GM23338 (cell line): Measurements from ENCODE around the gene MATR3. TPM values are rescaled to one million over a fixed set of nuclear protein-coding genes. Genes with fewer than 3 reads are reported as not detected.
A peak's percentile ranks its signal among the peaks of the same experiment; 100 is the strongest.

Experiments used
- ATAC-seq: fragments of 200-7000 bp; cut with Tn5 transposase; 3 replicates; pipeline ENCODE4 v1.9.1; 2020
- DNase-seq: peaks from one replicate; pipeline ENCODE4 v3.0.0-alpha.2; 2015; ENCODE audit warnings: low spot score
- H2AFZ ChIP-seq: fragments of 200-600 bp; sonication (generic); 2 replicates; pipeline ENCODE4 v1.8.0; 2016; ENCODE audit warnings: antibody characterized with exemption, mild to moderate bottlenecking, moderate library complexity
- H3F3A ChIP-seq: fragments of 200-600 bp; sonication (generic); replicated peaks from 2 replicates; pipeline ENCODE4 v1.8.0; 2017; ENCODE audit warnings: antibody characterized with exemption, mixed run types, low read depth
- H3K27ac ChIP-seq: fragments of 200-600 bp; sonication (generic); 2 replicates; pipeline ENCODE4 v1.6.1; 2016; ENCODE audit warnings: low read depth
- H3K27me3 ChIP-seq: fragments of 200-600 bp; sonication (generic); 2 replicates; pipeline ENCODE4 v1.8.0; 2016; ENCODE audit warnings: mild to moderate bottlenecking, mixed run types, moderate library complexity; ENCODE audit not compliant: insufficient read depth
- H3K36me3 ChIP-seq: fragments of 200-600 bp; sonication (generic); 2 replicates; pipeline ENCODE4 v1.8.0; 2016; ENCODE audit warnings: mild to moderate bottlenecking; ENCODE audit not compliant: insufficient read depth
- H3K4me1 ChIP-seq: fragments of 200-600 bp; sonication (generic); 2 replicates; pipeline ENCODE4 v1.8.0; 2016; ENCODE audit warnings: mild to moderate bottlenecking, moderate library complexity; ENCODE audit not compliant: insufficient read depth
- H3K4me2 ChIP-seq: fragments of 200-600 bp; sonication (generic); 2 replicates; pipeline ENCODE4 v1.7.1; 2017; ENCODE audit warnings: mixed run types
- H3K4me3 ChIP-seq: fragments of 200-600 bp; sonication (generic); 2 replicates; pipeline ENCODE4 v1.6.1; 2016; ENCODE audit warnings: mixed run types
- H3K79me2 ChIP-seq: fragments of 200-600 bp; sonication (generic); replicated peaks from 2 replicates; pipeline ENCODE4 v1.8.0; 2017; ENCODE audit warnings: mild to moderate bottlenecking; ENCODE audit not compliant: insufficient read depth
- H3K9me2 ChIP-seq: fragments of 200-600 bp; sonication (generic); 2 replicates; pipeline ENCODE4 v1.8.0; 2017; ENCODE audit not compliant: insufficient read depth
- H4K20me1 ChIP-seq: fragments of 200-600 bp; sonication (generic); replicated peaks from 2 replicates; pipeline ENCODE4 v1.8.0; 2017; ENCODE audit warnings: mild to moderate bottlenecking; ENCODE audit not compliant: insufficient read depth
- H3K27ac Mint-ChIP-seq: 2 replicates; pipeline ENCODE4 v1.8.0; 2020; ENCODE audit warnings: inconsistent platforms, mild to moderate bottlenecking, moderate library complexity, mixed read lengths
- H3K27me3 Mint-ChIP-seq: 3 replicates; pipeline ENCODE4 v1.8.0; 2022; ENCODE audit warnings: low read depth, mild to moderate bottlenecking, moderate library complexity, mixed read lengths, inconsistent platforms; ENCODE audit not compliant: insufficient read depth, poor library complexity
- H3K36me3 Mint-ChIP-seq: 3 replicates; pipeline ENCODE4 v1.8.0; 2021; ENCODE audit warnings: low read depth, mild to moderate bottlenecking, inconsistent platforms, moderate library complexity, mixed read lengths
- H3K4me1 Mint-ChIP-seq: 3 replicates; pipeline ENCODE4 v1.8.0; 2020; ENCODE audit warnings: mild to moderate bottlenecking, inconsistent platforms, mixed read lengths
- H3K4me3 Mint-ChIP-seq: 3 replicates; pipeline ENCODE4 v1.8.0; 2021; ENCODE audit warnings: moderate library complexity, mild to moderate bottlenecking, inconsistent platforms, mixed read lengths
- H3K9me3 Mint-ChIP-seq: 3 replicates; pipeline ENCODE4 v1.8.0; 2020; ENCODE audit warnings: moderate library complexity, mild to moderate bottlenecking, inconsistent platforms, mixed read lengths
- CREB1 ChIP-seq: fragments of 250-450 bp; sonication (Bioruptor Pico); IDR thresholded peaks from 2 replicates; pipeline ENCODE4 v1.5.0; 2020; ENCODE audit warnings: low read depth, mild to moderate bottlenecking, moderate library complexity
- CTCF ChIP-seq, 2 experiments: fragments of 200-600 bp in 1 of 2; sonication (generic) in 1 of 2; conservative IDR thresholded peaks; 2 replicates each; pipeline versions ENCODE4 v1.5.1 to v1.6.1; 2016 to 2017; ENCODE audit warnings: antibody characterized with exemption in 2 of 2, low read depth in 2 of 2, mild to moderate bottlenecking in 2 of 2, moderate library complexity in 1 of 2
- ETS1 ChIP-seq: IDR thresholded peaks from 2 replicates; pipeline ENCODE4 v1.6.1; 2016; ENCODE audit warnings: antibody characterized with exemption
- EZH2 ChIP-seq: fragments of 200-600 bp; sonication (generic); IDR thresholded peaks from one replicate; pipeline ENCODE4 v1.8.0; 2017; ENCODE audit warnings: antibody characterized with exemption, mild to moderate bottlenecking, low read depth; ENCODE audit not compliant: unreplicated experiment
- EZH2phosphoT487 ChIP-seq: fragments of 200-600 bp; sonication (generic); IDR thresholded peaks from one replicate; pipeline ENCODE4 v1.8.1; 2018; ENCODE audit warnings: antibody characterized with exemption; ENCODE audit not compliant: unreplicated experiment
- NANOG ChIP-seq: IDR thresholded peaks from 2 replicates; pipeline ENCODE4 v1.6.1; 2016; ENCODE audit warnings: antibody characterized with exemption, borderline replicate concordance
- REST ChIP-seq: IDR thresholded peaks from one replicate; pipeline ENCODE4 v1.6.1; 2018; ENCODE audit warnings: antibody characterized with exemption; ENCODE audit not compliant: unreplicated experiment
- ZNF114 ChIP-seq: fragments of 250-450 bp; sonication (Bioruptor Pico); IDR thresholded peaks from 2 replicates; pipeline ENCODE4 v1.5.0; 2020; ENCODE audit warnings: mild to moderate bottlenecking, moderate library complexity
- polyA plus RNA-seq: library from polyadenylated mRNA; unstranded; fragments of >200 nt; fragmentation: Nextera tagmentation; extraction: Ambion mirVana; gene quantifications from 2 replicates; pipeline ENCODE4 v1.2.1, GENCODE V29; 2016
- total RNA-seq: library from RNA; depleted of rRNA; stranded (reverse); fragments of >200 nt; shearing (Covaris generic); gene quantifications from 2 replicates; pipeline ENCODE4 v1.2.3, GENCODE V29; 2014
- TF ChIP-seq, protein P1 (sequence below): fragments of 250-450 bp; sonication (Bioruptor Pico); IDR thresholded peaks from 2 replicates; pipeline ENCODE4 v1.5.0; 2020; ENCODE audit warnings: mild to moderate bottlenecking, moderate library complexity

MATR3 gene
- total and polyA plus RNA-seq, 2 experiments from 2014 or later = 278 to 506 TPM

GRCh38 chr5:139378101-139378825, 84.7 kb downstream of the MATR3 start:
- TF ChIP-seq REST (no peak), NANOG (no peak), EZH2 (no peak), CTCF (conservative IDR thresholded peaks at IDR 0.05; ENCODE audit: low read depth in 2 of 2) (no peak), ZNF114 (CRISPR knock-in tag) (no peak), ETS1 (no peak), CREB1 (CRISPR knock-in tag) (no peak), EZH2phosphoT487 (no peak)
- TF ChIP-seq, protein P1, sequence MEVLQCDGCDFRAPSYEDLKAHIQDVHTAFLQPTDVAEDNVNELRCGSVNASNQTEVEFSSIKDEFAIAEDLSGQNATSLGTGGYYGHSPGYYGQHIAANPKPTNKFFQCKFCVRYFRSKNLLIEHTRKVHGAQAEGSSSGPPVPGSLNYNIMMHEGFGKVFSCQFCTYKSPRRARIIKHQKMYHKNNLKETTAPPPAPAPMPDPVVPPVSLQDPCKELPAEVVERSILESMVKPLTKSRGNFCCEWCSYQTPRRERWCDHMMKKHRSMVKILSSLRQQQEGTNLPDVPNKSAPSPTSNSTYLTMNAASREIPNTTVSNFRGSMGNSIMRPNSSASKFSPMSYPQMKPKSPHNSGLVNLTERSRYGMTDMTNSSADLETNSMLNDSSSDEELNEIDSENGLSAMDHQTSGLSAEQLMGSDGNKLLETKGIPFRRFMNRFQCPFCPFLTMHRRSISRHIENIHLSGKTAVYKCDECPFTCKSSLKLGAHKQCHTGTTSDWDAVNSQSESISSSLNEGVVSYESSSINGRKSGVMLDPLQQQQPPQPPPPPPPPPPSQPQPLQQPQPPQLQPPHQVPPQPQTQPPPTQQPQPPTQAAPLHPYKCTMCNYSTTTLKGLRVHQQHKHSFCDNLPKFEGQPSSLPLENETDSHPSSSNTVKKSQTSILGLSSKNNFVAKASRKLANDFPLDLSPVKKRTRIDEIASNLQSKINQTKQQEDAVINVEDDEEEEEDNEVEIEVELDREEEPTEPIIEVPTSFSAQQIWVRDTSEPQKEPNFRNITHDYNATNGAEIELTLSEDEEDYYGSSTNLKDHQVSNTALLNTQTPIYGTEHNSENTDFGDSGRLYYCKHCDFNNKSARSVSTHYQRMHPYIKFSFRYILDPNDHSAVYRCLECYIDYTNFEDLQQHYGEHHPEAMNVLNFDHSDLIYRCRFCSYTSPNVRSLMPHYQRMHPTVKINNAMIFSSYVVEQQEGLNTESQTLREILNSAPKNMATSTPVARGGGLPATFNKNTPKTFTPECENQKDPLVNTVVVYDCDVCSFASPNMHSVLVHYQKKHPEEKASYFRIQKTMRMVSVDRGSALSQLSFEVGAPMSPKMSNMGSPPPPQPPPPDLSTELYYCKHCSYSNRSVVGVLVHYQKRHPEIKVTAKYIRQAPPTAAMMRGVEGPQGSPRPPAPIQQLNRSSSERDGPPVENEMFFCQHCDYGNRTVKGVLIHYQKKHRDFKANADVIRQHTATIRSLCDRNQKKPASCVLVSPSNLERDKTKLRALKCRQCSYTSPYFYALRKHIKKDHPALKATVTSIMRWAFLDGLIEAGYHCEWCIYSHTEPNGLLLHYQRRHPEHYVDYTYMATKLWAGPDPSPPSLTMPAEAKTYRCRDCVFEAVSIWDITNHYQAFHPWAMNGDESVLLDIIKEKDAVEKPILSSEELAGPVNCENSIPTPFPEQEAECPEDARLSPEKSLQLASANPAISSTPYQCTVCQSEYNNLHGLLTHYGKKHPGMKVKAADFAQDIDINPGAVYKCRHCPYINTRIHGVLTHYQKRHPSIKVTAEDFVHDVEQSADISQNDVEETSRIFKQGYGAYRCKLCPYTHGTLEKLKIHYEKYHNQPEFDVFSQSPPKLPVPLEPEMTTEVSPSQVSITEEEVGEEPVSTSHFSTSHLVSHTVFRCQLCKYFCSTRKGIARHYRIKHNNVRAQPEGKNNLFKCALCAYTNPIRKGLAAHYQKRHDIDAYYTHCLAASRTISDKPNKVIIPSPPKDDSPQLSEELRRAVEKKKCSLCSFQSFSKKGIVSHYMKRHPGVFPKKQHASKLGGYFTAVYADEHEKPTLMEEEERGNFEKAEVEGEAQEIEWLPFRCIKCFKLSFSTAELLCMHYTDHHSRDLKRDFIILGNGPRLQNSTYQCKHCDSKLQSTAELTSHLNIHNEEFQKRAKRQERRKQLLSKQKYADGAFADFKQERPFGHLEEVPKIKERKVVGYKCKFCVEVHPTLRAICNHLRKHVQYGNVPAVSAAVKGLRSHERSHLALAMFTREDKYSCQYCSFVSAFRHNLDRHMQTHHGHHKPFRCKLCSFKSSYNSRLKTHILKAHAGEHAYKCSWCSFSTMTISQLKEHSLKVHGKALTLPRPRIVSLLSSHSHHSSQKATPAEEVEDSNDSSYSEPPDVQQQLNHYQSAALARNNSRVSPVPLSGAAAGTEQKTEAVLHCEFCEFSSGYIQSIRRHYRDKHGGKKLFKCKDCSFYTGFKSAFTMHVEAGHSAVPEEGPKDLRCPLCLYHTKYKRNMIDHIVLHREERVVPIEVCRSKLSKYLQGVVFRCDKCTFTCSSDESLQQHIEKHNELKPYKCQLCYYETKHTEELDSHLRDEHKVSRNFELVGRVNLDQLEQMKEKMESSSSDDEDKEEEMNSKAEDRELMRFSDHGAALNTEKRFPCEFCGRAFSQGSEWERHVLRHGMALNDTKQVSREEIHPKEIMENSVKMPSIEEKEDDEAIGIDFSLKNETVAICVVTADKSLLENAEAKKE (CRISPR knock-in tag) = no peak
- DNase-seq (peak; percentile 77), ATAC-seq (peak; percentile 73)
- peak overlapping the region; percentile 71 for H3K4me2 ChIP-seq
- H2AFZ ChIP-seq = no peak overlapping the region
- Mint-ChIP-seq H3K27me3 (peaks cover 9% of the 10 kb centered on the region), H3K36me3 (peaks cover 6% of the 10 kb centered on the region; the same call in 1 of the 3 replicates), H3K9me3 (no peaks in the 10 kb centered on the region), H3K4me1 (peaks cover 10% of the 10 kb centered on the region; the same call in 2 of the 3 replicates), H3K27ac (no peak overlapping the region), H3K4me3 (no peak overlapping the region)
- H3K4me1 ChIP-seq = peaks cover 4% of the 10 kb centered on the region; the same call in 1 of the 2 replicates
- no peak overlapping the region for H3K27ac ChIP-seq
- no peaks in the 10 kb centered on the region; the same call in 1 of the 2 replicates for H4K20me1 ChIP-seq
- peaks cover 3% of the 10 kb centered on the region; the same call in 1 of the 2 replicates for H3F3A ChIP-seq
- no peaks in the 10 kb centered on the region for H3K9me2 ChIP-seq
- no peaks in the 10 kb centered on the region for H3K36me3 ChIP-seq
- H3K27me3 ChIP-seq = no peaks in the 10 kb centered on the region
- no peaks in the 10 kb centered on the region for H3K79me2 ChIP-seq
- H3K4me3 ChIP-seq = peak overlapping the region; percentile 35; the same call in 1 of the 2 replicates
